ENCODE results near the gene IQSEC1.

Gene IQSEC1

GRCh38 chr3:13034861-13035260 is 38.4 kb downstream of the IQSEC1 start:
- H3K4me3 ChIP-seq (ENCODE audit: low read depth, low read length): no peak overlapping the region
- H3K9me3 ChIP-seq (ENCODE audit: control insufficient read depth, insufficient read depth, low read depth, low read length): no peaks in the 10 kb centered on the region
- H3K27ac ChIP-seq (ENCODE audit: low read depth, low read length): no peak overlapping the region
- no peak overlapping the region for H3K9ac ChIP-seq (ENCODE audit: low read length)
- H3K4me1 ChIP-seq (ENCODE audit: control insufficient read depth, insufficient read depth, low read length): peaks cover 3% of the 10 kb centered on the region; the same call in 1 of the 2 replicates
- no peaks in the 10 kb centered on the region for H3K36me3 ChIP-seq (ENCODE audit: control insufficient read depth, insufficient read depth, low read length)
- H3K27me3 ChIP-seq (ENCODE audit: control insufficient read depth, insufficient read depth, low read length): no peaks in the 10 kb centered on the region

GRCh38 chr3:13034109-13034800 is 39.0 kb downstream of the IQSEC1 start:
- H3K9ac ChIP-seq (ENCODE audit: low read length): no peak overlapping the region
- no peaks in the 10 kb centered on the region for H3K27me3 ChIP-seq (ENCODE audit: control insufficient read depth, insufficient read depth, low read length)
- no peak overlapping the region for H3K27ac ChIP-seq (ENCODE audit: low read depth, low read length)

GRCh38 chr3:13032206-13032605 is 41.0 kb downstream of the IQSEC1 start:
- H3K27me3 ChIP-seq (ENCODE audit: control insufficient read depth, insufficient read depth, low read length): no peaks in the 10 kb centered on the region
- no peak overlapping the region for H3K27ac ChIP-seq (ENCODE audit: low read depth, low read length)
- no peaks in the 10 kb centered on the region; the same call in 1 of the 2 replicates for H3K4me1 ChIP-seq (ENCODE audit: control insufficient read depth, insufficient read depth, low read length)
- no peak overlapping the region for H3K4me3 ChIP-seq (ENCODE audit: low read depth, low read length)
- no peak overlapping the region for H3K9ac ChIP-seq (ENCODE audit: low read length)
- no peaks in the 10 kb centered on the region for H3K9me3 ChIP-seq (ENCODE audit: control insufficient read depth, insufficient read depth, low read depth, low read length)
- no peaks in the 10 kb centered on the region for H3K36me3 ChIP-seq (ENCODE audit: control insufficient read depth, insufficient read depth, low read length)

More at GRCh38 chr3:13034109-13034800, 39.0 kb downstream of the IQSEC1 start:
- Histone ChIP-seq H3K4me3 (ENCODE audit: low read depth, low read length) (no peak overlapping the region), H3K36me3 (ENCODE audit: control insufficient read depth, insufficient read depth, low read length) (no peaks in the 10 kb centered on the region), H3K9me3 (ENCODE audit: control insufficient read depth, insufficient read depth, low read depth, low read length) (no peaks in the 10 kb centered on the region), H3K4me1 (ENCODE audit: control insufficient read depth, insufficient read depth, low read length) (peaks cover under 1% of the 10 kb centered on the region; the same call in 1 of the 2 replicates)

- Histone ChIP-seq H3K36me3 (ENCODE audit: control insufficient read depth, insufficient read depth, low read length) (no peaks in the 10 kb centered on the region), H3K4me1 (ENCODE audit: control insufficient read depth, insufficient read depth, low read length) (no peaks in the 10 kb centered on the region; the same call in 1 of the 2 replicates), H3K9ac (ENCODE audit: low read length) (no peak overlapping the region), H3K9me3 (ENCODE audit: control insufficient read depth, insufficient read depth, low read depth, low read length) (no peaks in the 10 kb centered on the region), H3K27ac (ENCODE audit: low read depth, low read length) (no peak overlapping the region), H3K27me3 (ENCODE audit: control insufficient read depth, insufficient read depth, low read length) (no peaks in the 10 kb centered on the region), H3K4me3 (ENCODE audit: low read depth, low read length) (no peak overlapping the region)
These were observed 41.6 kb downstream of the IQSEC1 start for GRCh38 chr3:13031621-13032020.

GRCh38 chr3:13030684-13031083 is 42.5 kb downstream of the IQSEC1 start:
- no peaks in the 10 kb centered on the region for H3K36me3 ChIP-seq (ENCODE audit: control insufficient read depth, insufficient read depth, low read length)
- no peak overlapping the region for H3K9ac ChIP-seq (ENCODE audit: low read length)
- H3K4me3 ChIP-seq (ENCODE audit: low read depth, low read length): no peak overlapping the region
- no peaks in the 10 kb centered on the region for H3K27me3 ChIP-seq (ENCODE audit: control insufficient read depth, insufficient read depth, low read length)
- no peak overlapping the region for H3K27ac ChIP-seq (ENCODE audit: low read depth, low read length)
- H3K4me1 ChIP-seq (ENCODE audit: control insufficient read depth, insufficient read depth, low read length): no peaks in the 10 kb centered on the region; the same call in 1 of the 2 replicates
- no peaks in the 10 kb centered on the region for H3K9me3 ChIP-seq (ENCODE audit: control insufficient read depth, insufficient read depth, low read depth, low read length)

- no peaks in the 10 kb centered on the region for H3K27me3 ChIP-seq (ENCODE audit: control insufficient read depth, insufficient read depth, low read length)
- no peak overlapping the region for H3K27ac ChIP-seq (ENCODE audit: low read depth, low read length)
- H3K4me3 ChIP-seq (ENCODE audit: low read depth, low read length): no peak overlapping the region
- H3K9ac ChIP-seq (ENCODE audit: low read length): no peak overlapping the region
- no peaks in the 10 kb centered on the region for H3K9me3 ChIP-seq (ENCODE audit: control insufficient read depth, insufficient read depth, low read depth, low read length)
- H3K4me1 ChIP-seq (ENCODE audit: control insufficient read depth, insufficient read depth, low read length): no peaks in the 10 kb centered on the region; the same call in 1 of the 2 replicates
- no peaks in the 10 kb centered on the region for H3K36me3 ChIP-seq (ENCODE audit: control insufficient read depth, insufficient read depth, low read length)
These were observed 45.0 kb downstream of the IQSEC1 start for GRCh38 chr3:13028010-13028821.

- Histone ChIP-seq H3K4me3 (ENCODE audit: low read depth, low read length) (no peak overlapping the region), H3K9ac (ENCODE audit: low read length) (no peak overlapping the region), H3K27me3 (ENCODE audit: control insufficient read depth, insufficient read depth, low read length) (no peaks in the 10 kb centered on the region), H3K36me3 (ENCODE audit: control insufficient read depth, insufficient read depth, low read length) (no peaks in the 10 kb centered on the region), H3K4me1 (ENCODE audit: control insufficient read depth, insufficient read depth, low read length) (peaks cover 8% of the 10 kb centered on the region), H3K9me3 (ENCODE audit: control insufficient read depth, insufficient read depth, low read depth, low read length) (no peaks in the 10 kb centered on the region), H3K27ac (ENCODE audit: low read depth, low read length) (no peak overlapping the region)
These were observed 46.1 kb downstream of the IQSEC1 start for GRCh38 chr3:13027154-13027553.

- H3K4me1 ChIP-seq (ENCODE audit: control insufficient read depth, insufficient read depth, low read length): peaks cover 15% of the 10 kb centered on the region
- no peaks in the 10 kb centered on the region for H3K27me3 ChIP-seq (ENCODE audit: control insufficient read depth, insufficient read depth, low read length)
- no peak overlapping the region for H3K27ac ChIP-seq (ENCODE audit: low read depth, low read length)
- H3K4me3 ChIP-seq (ENCODE audit: low read depth, low read length): no peak overlapping the region
- no peaks in the 10 kb centered on the region for H3K36me3 ChIP-seq (ENCODE audit: control insufficient read depth, insufficient read depth, low read length)
- no peaks in the 10 kb centered on the region for H3K9me3 ChIP-seq (ENCODE audit: control insufficient read depth, insufficient read depth, low read depth, low read length)
- H3K9ac ChIP-seq (ENCODE audit: low read length): no peak overlapping the region
These were observed 46.7 kb downstream of the IQSEC1 start for GRCh38 chr3:13026534-13026933.

- H3K27me3 ChIP-seq (ENCODE audit: control insufficient read depth, insufficient read depth, low read length): no peaks in the 10 kb centered on the region
- H3K9ac ChIP-seq (ENCODE audit: low read length): no peak overlapping the region
- no peaks in the 10 kb centered on the region for H3K36me3 ChIP-seq (ENCODE audit: control insufficient read depth, insufficient read depth, low read length)
- H3K4me3 ChIP-seq (ENCODE audit: low read depth, low read length): no peak overlapping the region
- H3K27ac ChIP-seq (ENCODE audit: low read depth, low read length): no peak overlapping the region
- H3K4me1 ChIP-seq (ENCODE audit: control insufficient read depth, insufficient read depth, low read length): peaks cover 21% of the 10 kb centered on the region
- H3K9me3 ChIP-seq (ENCODE audit: control insufficient read depth, insufficient read depth, low read depth, low read length): no peaks in the 10 kb centered on the region
These were observed 47.3 kb downstream of the IQSEC1 start for GRCh38 chr3:13025778-13026518.

- Histone ChIP-seq H3K9me3 (ENCODE audit: control insufficient read depth, insufficient read depth, low read depth, low read length) (no peaks in the 10 kb centered on the region), H3K4me3 (ENCODE audit: low read depth, low read length) (no peak overlapping the region), H3K9ac (ENCODE audit: low read length) (no peak overlapping the region), H3K4me1 (ENCODE audit: control insufficient read depth, insufficient read depth, low read length) (peaks cover 28% of the 10 kb centered on the region), H3K27ac (ENCODE audit: low read depth, low read length) (no peak overlapping the region), H3K36me3 (ENCODE audit: control insufficient read depth, insufficient read depth, low read length) (no peaks in the 10 kb centered on the region), H3K27me3 (ENCODE audit: control insufficient read depth, insufficient read depth, low read length) (no peaks in the 10 kb centered on the region)
These were observed 48.1 kb downstream of the IQSEC1 start for GRCh38 chr3:13025090-13025489.

- Histone ChIP-seq H3K27ac (ENCODE audit: low read depth, low read length) (no peak overlapping the region), H3K36me3 (ENCODE audit: control insufficient read depth, insufficient read depth, low read length) (no peaks in the 10 kb centered on the region), H3K4me1 (ENCODE audit: control insufficient read depth, insufficient read depth, low read length) (peaks cover 32% of the 10 kb centered on the region), H3K4me3 (ENCODE audit: low read depth, low read length) (no peak overlapping the region), H3K9me3 (ENCODE audit: control insufficient read depth, insufficient read depth, low read depth, low read length) (no peaks in the 10 kb centered on the region), H3K27me3 (ENCODE audit: control insufficient read depth, insufficient read depth, low read length) (no peaks in the 10 kb centered on the region), H3K9ac (ENCODE audit: low read length) (no peak overlapping the region)
These were observed 48.5 kb downstream of the IQSEC1 start for GRCh38 chr3:13024765-13025065.
